Activated CD4-positive, alpha-beta T cell treated with anti-CD3 and anti-CD28 coated beads for 48 hours (primary cell): ENCODE measurements around the gene STPG3.

Source experiments
- DNase-seq: peaks from one replicate; pipeline ENCODE4 v3.0.0-alpha.2; 2020

Gene STPG3

GRCh38 chr9:137268538-137269201 lies 17.6 kb downstream of the STPG3 start:
- no peak for DNase-seq

- DNase-seq, result no peak
Measured at GRCh38 chr9:137269231-137269772, 18.2 kb downstream of the STPG3 start.

GRCh38 chr9:137270929-137271695 lies 20.0 kb downstream of the STPG3 start:
- DNase-seq, result peak; percentile 36

- no peak for DNase-seq
Measured at GRCh38 chr9:137271696-137272076, 20.6 kb downstream of the STPG3 start.

- no peak for DNase-seq
Measured at GRCh38 chr9:137272241-137273094, 21.4 kb downstream of the STPG3 start.

GRCh38 chr9:137273095-137273490 lies 22.0 kb downstream of the STPG3 start:
- DNase-seq, result no peak

GRCh38 chr9:137273611-137274320 lies 22.7 kb downstream of the STPG3 start:
- no peak for DNase-seq

GRCh38 chr9:137275203-137275587 lies 24.1 kb downstream of the STPG3 start:
- DNase-seq, result no peak

- no peak for DNase-seq
Measured at GRCh38 chr9:137275588-137276472, 24.7 kb downstream of the STPG3 start.

- DNase-seq, result no peak
Measured at GRCh38 chr9:137276473-137277328, 25.6 kb downstream of the STPG3 start.

- DNase-seq, result peak; percentile 56
Measured at GRCh38 chr9:137277329-137278041, 26.4 kb downstream of the STPG3 start, which contains the start of gene TOR4A. Gene TOR4A, plus strand, starts transcription at chr9:137277726. Its CDS starts 964 bp downstream, at chr9:137278690.

- no peak for DNase-seq
Measured at GRCh38 chr9:137278061-137278701, 27.1 kb downstream of the STPG3 start.

GRCh38 chr9:137278721-137279711 lies 27.9 kb downstream of the STPG3 start:
- DNase-seq, result no peak

GRCh38 chr9:137279741-137280473 lies 28.8 kb downstream of the STPG3 start:
- no peak for DNase-seq

GRCh38 chr9:137280474-137281344 lies 29.6 kb downstream of the STPG3 start:
- DNase-seq, result no peak
